Placental epithelial cell (primary cell): ENCODE results near the gene ASIC4. TPM values are rescaled to one million over a fixed set of nuclear protein-coding genes. Genes with fewer than 3 reads are reported as not detected.

Experiments used
- small RNA-seq: library from RNA; depleted of rRNA; stranded (forward); fragments of <200 nt; gene quantifications from one replicate; pipeline ENCODE3, GENCODE V24; 2012
- total RNA-seq: library from RNA; depleted of rRNA; stranded (reverse); fragments of >200 nt; gene quantifications from 2 replicates; pipeline ENCODE4 v1.2.3, GENCODE V29; 2012

The ASIC4 gene
- total RNA-seq: under 0.01 and 0.22 TPM in 2 replicates

DNA sequence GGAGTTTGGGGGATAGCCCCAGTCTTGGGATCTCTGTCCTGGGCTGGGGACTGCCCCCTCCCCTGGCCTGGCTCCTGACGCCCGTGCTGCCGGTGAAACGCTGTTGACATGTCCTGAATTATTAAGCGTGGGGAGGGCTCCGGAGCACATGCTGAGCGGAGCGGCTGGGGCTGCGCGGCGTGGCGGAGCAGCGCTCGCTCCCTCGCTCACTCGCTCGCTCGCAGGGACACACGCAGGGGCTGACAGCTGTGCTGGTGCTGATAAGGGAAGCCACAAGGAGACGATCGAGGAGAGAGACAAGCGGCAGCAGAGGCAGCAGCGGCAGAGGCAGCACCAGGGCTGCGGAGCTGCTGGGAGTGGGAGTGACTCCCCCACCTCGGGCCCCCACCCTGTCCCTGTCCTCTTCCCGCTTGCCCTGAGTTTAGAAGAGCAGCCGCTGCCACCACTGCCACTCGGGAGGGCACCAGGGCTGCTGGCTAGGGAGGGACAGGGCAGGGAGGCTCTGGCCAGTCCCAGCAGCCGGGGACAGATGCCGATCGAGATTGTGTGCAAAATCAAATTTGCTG lies at the start of gene ASIC4:
ASIC4 (plus strand) TSS at position 287 of the 566 bp plus-strand sequence; CDS start at position 530, 243 bp downstream.

DNA sequence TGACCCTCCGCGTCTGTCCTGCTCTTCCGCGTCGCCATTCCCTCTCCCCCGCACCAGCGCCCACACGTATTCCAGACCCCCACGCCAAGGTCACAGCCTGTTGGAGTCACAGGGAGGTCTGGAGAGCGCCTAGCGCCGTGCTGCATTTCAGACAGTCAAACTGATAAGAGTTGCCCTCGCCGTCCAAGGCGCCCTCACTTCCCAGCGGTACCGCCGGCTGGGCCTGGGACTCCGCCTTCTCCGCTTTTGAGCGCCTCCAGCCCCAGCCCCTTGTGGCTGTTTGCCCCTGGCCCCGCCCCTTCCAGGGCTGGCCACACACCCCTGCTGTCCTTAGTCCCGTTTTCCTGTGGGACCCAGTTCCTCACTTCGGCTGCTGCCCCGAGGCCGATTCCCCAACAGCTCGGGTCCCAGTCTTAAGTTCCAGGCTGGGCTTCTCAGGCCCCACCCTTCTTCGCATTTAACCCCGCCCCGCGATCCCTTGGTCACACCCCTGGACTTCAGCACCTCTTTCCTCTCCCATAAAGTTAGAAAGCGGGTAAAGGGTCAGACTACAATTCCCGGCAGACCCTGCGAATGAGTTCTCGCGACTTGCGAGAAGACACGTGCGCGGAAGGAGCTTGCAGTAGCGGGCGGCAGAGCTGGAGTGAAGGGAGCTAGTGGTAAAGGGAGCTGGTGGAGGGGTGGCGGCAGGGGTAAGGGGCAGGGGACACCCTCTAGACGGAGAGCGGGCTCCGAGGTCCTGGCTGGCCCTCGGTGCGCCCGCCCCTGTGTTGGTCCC lies 15.8 kb upstream of the ASIC4 start, which contains the start of gene GMPPA:
GMPPA (plus strand) TSS at position 612 of the 778 bp plus-strand sequence. CDS start 1,085 bp downstream, outside the sequence.

GRCh38 chr2:219543596-219544358 lies 29.5 kb downstream of the ASIC4 start, which contains the start of the genes CHPF and TMEM198:
Gene CHPF (minus strand): TSS chr2:219543809. CDS start chr2:219543538, 271 bp downstream.
Gene TMEM198 (plus strand): TSS chr2:219544028. CDS start chr2:219544728, 700 bp downstream.

DNA sequence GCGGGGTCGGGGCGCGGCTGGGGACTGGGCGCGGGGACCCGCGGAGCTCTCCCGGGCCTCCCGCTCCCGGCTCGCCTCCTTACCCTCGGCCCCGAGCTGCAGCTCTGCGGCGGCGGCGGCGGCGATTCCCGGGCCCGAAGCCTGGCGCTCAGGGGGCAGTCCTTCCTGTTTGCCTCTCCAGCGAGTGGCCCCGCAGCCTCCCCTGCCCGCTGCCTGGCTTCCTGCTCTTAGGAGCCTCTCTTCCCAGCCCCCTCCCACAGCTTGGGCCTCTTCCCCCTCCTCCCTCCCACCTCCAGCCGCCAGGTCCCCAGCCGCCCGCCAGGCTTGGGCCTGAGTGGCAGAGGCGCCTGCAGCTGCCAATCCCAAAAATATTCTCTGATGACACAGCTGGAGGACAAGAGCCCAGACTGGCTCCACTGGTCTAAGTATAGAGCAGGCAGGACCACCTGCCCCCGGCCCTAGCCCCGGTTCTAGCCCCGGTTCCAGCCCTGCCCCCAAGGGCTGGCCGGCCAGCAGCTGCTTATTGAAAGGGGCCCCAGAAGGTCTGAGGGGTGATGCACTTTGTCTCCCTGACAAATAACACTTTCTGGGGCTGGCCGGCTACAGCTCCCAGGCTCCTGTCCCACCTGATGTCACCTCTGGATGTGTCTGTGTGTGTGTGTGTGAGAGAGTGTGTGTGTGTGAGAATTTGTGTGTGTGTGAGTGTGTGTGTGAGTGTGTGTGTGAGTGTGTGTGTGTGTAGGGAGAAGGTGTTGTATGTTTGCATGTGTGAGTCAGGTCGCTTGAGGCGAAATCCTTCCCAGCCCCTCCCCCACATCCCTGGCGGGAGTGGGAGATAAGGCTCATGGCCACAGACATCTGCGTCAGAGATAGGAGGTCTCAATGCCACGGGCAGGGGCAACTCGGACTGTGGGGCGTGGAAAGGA lies 57.3 kb downstream of the ASIC4 start, which contains the start of gene OBSL1:
OBSL1 (minus strand) TSS at position 229 of the 926 bp plus-strand sequence. CDS start 307 bp downstream, outside the sequence.

GRCh38 chr2:219572237-219573001 lies 58.1 kb downstream of the ASIC4 start, which contains the start of gene INHA:
Gene INHA (plus strand): TSS chr2:219572310. CDS start chr2:219572375, 65 bp downstream.

Small RNA genes lying within 50 kb of the gene (small RNA-seq; reads per million reads assigned to genes)
- gene MIR3132: not detected

Other genes with a start within 250 kb of the ASIC4 start
- 63.2 and 74.1 TPM in 2 replicates for gene DNAJB2, start 235.1 kb upstream of the ASIC4 start, total RNA-seq
- gene PTPRN, start 205.1 kb upstream of the ASIC4 start, total RNA-seq: under 0.01 and 0.11 TPM in 2 replicates
- gene RESP18, start 181.7 kb upstream of the ASIC4 start, total RNA-seq: not detected in 2 replicates
- 47.5 and 55.0 TPM in 2 replicates for gene DNPEP, start 126.6 kb upstream of the ASIC4 start, total RNA-seq
- under 0.01 TPM in 1 of 2 replicates, not detected in the other for gene DES, start 96.1 kb upstream of the ASIC4 start, total RNA-seq
- 20.4 and 40.8 TPM in 2 replicates for gene SPEG, start 79.6 kb upstream of the ASIC4 start, total RNA-seq
- 76.6 and 138 TPM in 2 replicates for gene GMPPA, start 15.6 kb upstream of the ASIC4 start, total RNA-seq
- gene CHPF, start 29.3 kb downstream of the ASIC4 start, total RNA-seq: 276 and 392 TPM in 2 replicates
- 3.4 and 3.5 TPM in 2 replicates for gene TMEM198, start 29.5 kb downstream of the ASIC4 start, total RNA-seq
- gene OBSL1, start 57.1 kb downstream of the ASIC4 start, total RNA-seq: 134 and 197 TPM in 2 replicates
- gene INHA, start 57.8 kb downstream of the ASIC4 start, total RNA-seq: 2.5 and 4.7 TPM in 2 replicates
- 24.6 and 33.0 TPM in 2 replicates for gene STK11IP, start 83.4 kb downstream of the ASIC4 start, total RNA-seq
- gene SLC4A3, start 113.1 kb downstream of the ASIC4 start, total RNA-seq: 5.9 and 6.8 TPM in 2 replicates